ENCODE results near the gene PCMTD2.

DNA sequence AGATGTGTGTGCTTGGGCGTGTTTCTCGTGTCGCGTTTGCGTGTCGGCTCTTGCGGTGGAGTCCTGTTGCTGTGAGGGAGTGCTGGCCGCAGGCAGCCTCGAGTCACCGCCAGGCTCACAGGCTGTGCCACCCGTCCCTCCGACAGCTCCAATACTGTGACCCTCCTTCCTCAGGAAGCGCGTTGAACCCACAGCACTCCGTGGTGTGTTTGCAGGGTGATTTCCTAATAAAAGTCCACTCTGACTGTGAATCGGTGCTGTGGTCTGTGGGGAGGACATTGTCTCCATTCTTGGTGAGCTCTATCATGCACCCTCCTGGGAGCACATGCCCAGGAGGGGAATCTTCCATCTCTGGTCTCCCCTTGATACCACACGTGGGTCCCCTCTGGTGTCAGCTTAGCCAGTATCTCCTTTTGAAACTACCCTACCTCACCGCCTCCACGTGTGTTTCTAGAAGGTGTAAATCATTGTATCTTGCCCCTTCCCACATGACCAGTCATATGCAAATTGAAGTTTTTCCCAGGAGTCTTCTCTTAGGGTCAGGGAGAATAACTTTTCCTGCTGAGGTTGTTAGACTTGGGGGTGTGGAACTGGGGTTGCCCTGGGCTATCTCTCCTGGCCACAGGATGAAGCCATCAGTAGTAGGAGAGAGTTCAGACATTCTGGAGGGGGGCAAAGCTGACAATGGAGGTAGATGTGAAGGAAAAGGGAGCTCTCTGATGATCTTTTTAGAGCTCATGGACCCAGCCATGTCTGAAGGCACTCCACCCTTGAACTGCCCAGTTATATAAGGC lies 13.3 kb upstream of the PCMTD2 start:
- TF ChIP-seq, protein P1, sequence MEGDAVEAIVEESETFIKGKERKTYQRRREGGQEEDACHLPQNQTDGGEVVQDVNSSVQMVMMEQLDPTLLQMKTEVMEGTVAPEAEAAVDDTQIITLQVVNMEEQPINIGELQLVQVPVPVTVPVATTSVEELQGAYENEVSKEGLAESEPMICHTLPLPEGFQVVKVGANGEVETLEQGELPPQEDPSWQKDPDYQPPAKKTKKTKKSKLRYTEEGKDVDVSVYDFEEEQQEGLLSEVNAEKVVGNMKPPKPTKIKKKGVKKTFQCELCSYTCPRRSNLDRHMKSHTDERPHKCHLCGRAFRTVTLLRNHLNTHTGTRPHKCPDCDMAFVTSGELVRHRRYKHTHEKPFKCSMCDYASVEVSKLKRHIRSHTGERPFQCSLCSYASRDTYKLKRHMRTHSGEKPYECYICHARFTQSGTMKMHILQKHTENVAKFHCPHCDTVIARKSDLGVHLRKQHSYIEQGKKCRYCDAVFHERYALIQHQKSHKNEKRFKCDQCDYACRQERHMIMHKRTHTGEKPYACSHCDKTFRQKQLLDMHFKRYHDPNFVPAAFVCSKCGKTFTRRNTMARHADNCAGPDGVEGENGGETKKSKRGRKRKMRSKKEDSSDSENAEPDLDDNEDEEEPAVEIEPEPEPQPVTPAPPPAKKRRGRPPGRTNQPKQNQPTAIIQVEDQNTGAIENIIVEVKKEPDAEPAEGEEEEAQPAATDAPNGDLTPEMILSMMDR (IDR thresholded peaks at IDR 0.05; ENCODE audit: low read length), result no peak
- no peak for TF ChIP-seq EZH2 (IDR thresholded peaks at IDR 0.05; ENCODE audit: borderline replicate concordance, low read length)
